GM12878 (cell line): ENCODE results near the gene SRPK2. TPM values are rescaled to one million over a fixed set of nuclear protein-coding genes. Genes with fewer than 3 reads are reported as not detected.

Source experiments
- ATAC-seq: fragments of 200-7000 bp; cut with Tn5 transposase; 3 replicates; pipeline ENCODE4 v1.9.1; 2020; ENCODE audit warnings: mild to moderate bottlenecking, moderate library complexity
- BruUV-seq: library from RNA; stranded (reverse); fragments of 400-500 nt; replicated peaks from 2 replicates; lab custom pipeline; 2021; lab: Mats Ljungman, UMichigan
- CTCF ChIA-PET: fragments of 300-600 bp; sonication (Branson Sonifier 250); formaldehyde crosslinking; extraction: SDS; loops from one replicate; lab custom pipeline; 2021; ENCODE audit warnings: inconsistent platforms; lab: Yijun Ruan, JAX
- POLR2A ChIA-PET: fragments of 350-600 bp; formaldehyde crosslinking; extraction: SDS; loops from one replicate; lab custom pipeline; 2021; ENCODE audit warnings: inconsistent platforms; lab: Charles Lee
- RAD21 ChIA-PET: fragments of 300-600 bp; sonication (Branson Sonifier 250); formaldehyde crosslinking; loops from one replicate; lab custom pipeline; 2023; ENCODE audit warnings: antibody characterized with exemption; ENCODE audit not compliant: unreplicated experiment; lab: Charles Lee
- SMC1A ChIA-PET: fragments of 300-600 bp; sonication (Branson Sonifier 250); formaldehyde crosslinking; loops from one replicate; lab custom pipeline; 2023; ENCODE audit not compliant: unreplicated experiment, uncharacterized antibody; lab: Charles Lee
- DNase-seq: peaks from one replicate; pipeline ENCODE4 v3.0.0-alpha.2; 2011; ENCODE audit warnings: low read depth, low spot score
- FAIRE-seq: peaks from 3 replicates; lab custom pipeline; 2011; peaks lifted over from hg19 to GRCh38; lab: Jason Lieb, UNC
- H2AFZ ChIP-seq: 2 replicates; pipeline ENCODE4 v1.6.0; 2011; ENCODE audit warnings: low read depth, low read length, control low read depth; ENCODE audit not compliant: control insufficient read depth
- H3K27ac ChIP-seq: 2 replicates; pipeline ENCODE4 v1.5.1; 2011; ENCODE audit warnings: control low read depth; ENCODE audit not compliant: control insufficient read depth, insufficient read depth
- H3K27me3 ChIP-seq, 2 experiments: replicated peaks in 1 of 2; 2 replicates each; pipeline versions ENCODE4 v1.6.0 to v1.6.1; 2011; ENCODE audit warnings: low read length in 1 of 2; ENCODE audit not compliant: control insufficient read depth in 2 of 2, insufficient read depth in 2 of 2
- H3K36me3 ChIP-seq, 2 experiments: 2 replicates each; pipeline ENCODE4 v1.5.1; 2011; ENCODE audit warnings: low read length in 1 of 2; ENCODE audit not compliant: control insufficient read depth in 2 of 2, insufficient read depth in 2 of 2
- H3K4me1 ChIP-seq: 2 replicates; pipeline ENCODE4 v1.6.1; 2011; ENCODE audit warnings: mild to moderate bottlenecking, low read length, moderate library complexity, mixed read lengths; ENCODE audit not compliant: control insufficient read depth, insufficient read depth
- H3K4me2 ChIP-seq: 2 replicates; pipeline ENCODE4 v1.6.0; 2011; ENCODE audit warnings: control low read depth; ENCODE audit not compliant: control insufficient read depth, insufficient read depth
- H3K4me3 ChIP-seq: fragments of 200-600 bp; sonication (generic); 2 replicates; pipeline ENCODE4 v1.5.1; 2016
- H3K79me2 ChIP-seq: 2 replicates; pipeline ENCODE4 v1.6.0; 2011; ENCODE audit warnings: low read length; ENCODE audit not compliant: control insufficient read depth, insufficient read depth
- H3K9ac ChIP-seq: 2 replicates; pipeline ENCODE4 v1.8.0; 2011; ENCODE audit warnings: low read length, control low read depth, mixed read lengths; ENCODE audit not compliant: control insufficient read depth, insufficient read depth
- H3K9me3 ChIP-seq: replicated peaks from 3 replicates; pipeline ENCODE4 v1.5.1; 2011; ENCODE audit warnings: mild to moderate bottlenecking, low read length; ENCODE audit not compliant: control insufficient read depth, insufficient read depth
- H4K20me1 ChIP-seq: 2 replicates; pipeline ENCODE4 v1.6.0; 2011; ENCODE audit not compliant: control insufficient read depth, insufficient read depth
- CHD1 ChIP-seq: IDR thresholded peaks from 2 replicates; pipeline ENCODE4 v1.6.1; 2012; ENCODE audit warnings: low read depth, low read length, improper control_type of control experiment
- CTCF ChIP-seq, 3 experiments: IDR thresholded peaks in 2 of 3; conservative IDR thresholded peaks in 1 of 3; 2 replicates each; pipeline ENCODE4 v1.5.1; 2011; ENCODE audit warnings: low read depth in 3 of 3, low read length in 3 of 3, mild to moderate bottlenecking in 3 of 3, control low read depth in 2 of 3, moderate library complexity in 2 of 3, inconsistent platforms in 1 of 3, mixed read lengths in 1 of 3; ENCODE audit not compliant: control insufficient read depth in 2 of 3, insufficient read depth in 1 of 3; ENCODE audit errors: extremely low read depth in 1 of 3
- EGR1 ChIP-seq, 2 experiments: IDR thresholded peaks; 1 replicate in 1 of 2; 2 replicates in 1 of 2; pipeline ENCODE4 v1.6.1; 2011 to 2012; ENCODE audit warnings: low read depth in 2 of 2, low read length in 2 of 2, borderline replicate concordance in 1 of 2, mild to moderate bottlenecking in 1 of 2, moderate library complexity in 1 of 2
- IRF3 ChIP-seq: fragments of 450-650 bp; IDR thresholded peaks from 2 replicates; pipeline ENCODE4 v1.6.1; 2014; ENCODE audit warnings: mild to moderate bottlenecking
- SREBF2 ChIP-seq: IDR thresholded peaks from 2 replicates; pipeline ENCODE4 v1.6.1; 2012; ENCODE audit warnings: mild to moderate bottlenecking, low read length
- SRF ChIP-seq, 2 experiments: IDR thresholded peaks; 2 replicates each; pipeline ENCODE4 v1.6.1; 2011; ENCODE audit warnings: low read depth in 2 of 2, low read length in 2 of 2, mild to moderate bottlenecking in 1 of 2, moderate library complexity in 1 of 2
- TBL1XR1 ChIP-seq: IDR thresholded peaks from 2 replicates; pipeline ENCODE4 v1.6.1; 2012; ENCODE audit warnings: low read depth, low read length, improper control_type of control experiment
- WGBS: methylation state at CpG from one replicate; pipeline ENCODE4 v1.1.6; 2016; ENCODE audit warnings: low lambda C conversion rate; ENCODE audit not compliant: insufficient replicate concordance, insufficient coverage; ENCODE audit errors: missing lambda C conversion rate; 5-methylcytosine and 5-hydroxymethylcytosine counted together
- in situ Hi-C: fragments of 300-500 bp; cut with MboI; formaldehyde crosslinking; loops from 9 replicates; pipeline ENCODE4 v1.14.3; 2018; ENCODE audit warnings: mixed read lengths
- intact Hi-C: fragments of 100-400 bp; cut with micrococcal nuclease; formaldehyde crosslinking; loops from one replicate; pipeline ENCODE4 v1.14.2; 2022; ENCODE audit not compliant: unreplicated experiment
- polyA plus RNA-seq, 11 experiments: library from polyadenylated mRNA; depleted of rRNA in 4 of 11; unstranded in 6 of 11; stranded (reverse) in 5 of 11; fragments of >200 nt; fragmentation: Nextera tagmentation in 4 of 11; fragmentation: Illumina TruSeq in 1 of 11; extraction: Ambion mirVana in 4 of 11; extraction: Trizol in 1 of 11; gene quantifications; 1 replicate in 1 of 11; 2 replicates in 10 of 11; pipeline versions ENCODE4 v1.2.1 to v1.2.3, GENCODE V29; 2011 to 2016; ENCODE audit warnings: inconsistent platforms in 2 of 11, missing spikeins in 2 of 11, low read depth in 1 of 11
- total RNA-seq, 4 experiments: library from RNA; depleted of rRNA in 3 of 4; stranded (reverse); fragments of >200 nt in 3 of 4; fragmentation: Illumina TruSeq in 1 of 4; extraction: Trizol in 1 of 4; gene quantifications; 2 replicates each; pipeline versions ENCODE4 v1.2.1 to v1.2.3, GENCODE V29; 2013 to 2021
- TF ChIP-seq, protein P1 (sequence below): fragments of 450-650 bp; IDR thresholded peaks from 2 replicates; pipeline ENCODE4 v1.6.1; 2017; ENCODE audit warnings: mild to moderate bottlenecking, low read depth, inconsistent platforms; ENCODE audit not compliant: poor library complexity, severe bottlenecking

SRPK2 gene
- total and polyA plus RNA-seq, 10 of the 15 experiments (the other 5 are each of a cell fraction or from before 2014, with no cell fraction given), result 13.2 to 32.8 (median 24.5) TPM

DNA sequence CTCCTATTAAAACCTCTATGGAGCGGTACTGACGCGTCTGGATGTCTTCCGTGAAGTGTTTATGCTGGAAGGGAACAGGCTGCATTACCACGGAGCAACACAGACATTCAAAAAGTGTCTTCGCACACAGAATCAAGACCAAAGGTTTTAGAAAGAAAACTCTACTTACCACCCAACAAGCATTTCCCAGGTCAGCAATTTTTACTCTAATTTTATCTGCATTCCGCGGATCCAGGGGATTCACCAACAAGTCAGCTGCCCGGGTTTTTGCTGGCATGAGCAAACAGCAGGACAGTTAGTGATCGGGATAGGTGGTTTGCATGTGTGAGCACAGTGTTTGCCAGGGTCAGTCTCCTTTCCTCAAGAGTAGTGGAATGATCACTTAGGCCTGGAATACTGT is 255.9 kb downstream of the SRPK2 start:
- no peak for TF ChIP-seq TBL1XR1
- no peak for TF ChIP-seq CTCF (IDR thresholded peaks at IDR 0.05 in 2 of 3, conservative IDR thresholded peaks at IDR 0.05 in 1 of 3; ENCODE audit: control insufficient read depth in 2 of 3, extremely low read depth in 1 of 3, insufficient read depth in 1 of 3, low read depth in 3 of 3, low read length in 3 of 3)
- TF ChIP-seq, protein P1, sequence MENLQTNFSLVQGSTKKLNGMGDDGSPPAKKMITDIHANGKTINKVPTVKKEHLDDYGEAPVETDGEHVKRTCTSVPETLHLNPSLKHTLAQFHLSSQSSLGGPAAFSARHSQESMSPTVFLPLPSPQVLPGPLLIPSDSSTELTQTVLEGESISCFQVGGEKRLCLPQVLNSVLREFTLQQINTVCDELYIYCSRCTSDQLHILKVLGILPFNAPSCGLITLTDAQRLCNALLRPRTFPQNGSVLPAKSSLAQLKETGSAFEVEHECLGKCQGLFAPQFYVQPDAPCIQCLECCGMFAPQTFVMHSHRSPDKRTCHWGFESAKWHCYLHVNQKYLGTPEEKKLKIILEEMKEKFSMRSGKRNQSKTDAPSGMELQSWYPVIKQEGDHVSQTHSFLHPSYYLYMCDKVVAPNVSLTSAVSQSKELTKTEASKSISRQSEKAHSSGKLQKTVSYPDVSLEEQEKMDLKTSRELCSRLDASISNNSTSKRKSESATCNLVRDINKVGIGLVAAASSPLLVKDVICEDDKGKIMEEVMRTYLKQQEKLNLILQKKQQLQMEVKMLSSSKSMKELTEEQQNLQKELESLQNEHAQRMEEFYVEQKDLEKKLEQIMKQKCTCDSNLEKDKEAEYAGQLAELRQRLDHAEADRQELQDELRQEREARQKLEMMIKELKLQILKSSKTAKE, result no peak
- TF ChIP-seq SREBF2, result no peak
- no peak for TF ChIP-seq IRF3
- TF ChIP-seq SRF (IDR thresholded peaks at IDR 0.05; ENCODE audit: low read depth in 2 of 2, low read length in 2 of 2), result no peak
- TF ChIP-seq EGR1 (IDR thresholded peaks at IDR 0.05; ENCODE audit: borderline replicate concordance in 1 of 2, low read depth in 2 of 2, low read length in 2 of 2), result no peak
- TF ChIP-seq CHD1, result no peak
- TF ChIP-seq, all 136 proteins: peak for 0
- ChIA-PET CTCF (no interaction called here), POLR2A (no interaction called here), RAD21 (interaction anchor here (2.7 kb wide), 1 partner anchor 152 kb away, joined by 10 read pairs; no protein-coding TSS in a partner anchor), SMC1A (interaction anchor here (2.6 kb wide), 1 partner anchor 152 kb away, joined by 7 read pairs; no protein-coding TSS in a partner anchor)
- Histone ChIP-seq H3K4me3 (no peak overlapping the region), H3K4me2 (no peak overlapping the region), H3K4me1 (peaks cover 16% of the 10 kb centered on the region), H3K9ac (no peak overlapping the region), H3K9me3 (no peaks in the 10 kb centered on the region), H2AFZ (no peak overlapping the region), H4K20me1 (no peaks in the 10 kb centered on the region), H3K79me2 (no peaks in the 10 kb centered on the region), H3K36me3 (peaks cover 7 to 9% of the 10 kb centered on the region in 2 experiments; a peak in 3 of 4 replicates), H3K27ac (no peak overlapping the region), H3K27me3 (no peaks in the 10 kb centered on the region)
- no peak for ATAC-seq
- intact Hi-C loops, result no loop called here
- in situ Hi-C loops, result no loop called here
- no peak for FAIRE-seq
- no TSS peak for BruUV-seq
- WGBS, result 95% methylated on average over 10 of the region's 10 CpGs
- DNase-seq, result no peak
